ENCODE results near the gene SHCBP1.

SHCBP1 gene

GRCh38 chr16:46618516-46618915 is 2.7 kb downstream of the SHCBP1 start:
- DNase-seq (ENCODE audit: low read depth): no peak

DNA sequence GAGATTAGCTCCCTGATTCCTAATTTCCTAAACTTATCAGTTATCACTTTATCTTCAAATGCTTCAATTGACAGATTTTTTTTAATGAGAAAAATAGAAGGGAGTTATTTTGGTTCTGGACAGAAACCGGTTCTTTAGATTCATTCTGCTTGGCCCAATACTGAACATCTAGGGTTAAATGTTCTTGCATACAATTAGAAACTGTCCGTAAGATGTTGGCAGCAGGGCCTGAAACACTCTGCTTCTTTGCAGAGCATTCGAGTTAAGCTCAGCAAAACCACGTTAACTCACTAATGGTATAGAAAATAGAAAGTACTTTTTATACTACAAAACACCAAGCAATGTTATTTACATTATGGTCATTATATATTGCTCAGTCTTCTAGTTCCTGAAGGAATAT is 7.2 kb downstream of the SHCBP1 start:
- DNase-seq (ENCODE audit: low read depth): no peak

- DNase-seq (ENCODE audit: low read depth): no peak
These were observed 7.8 kb downstream of the SHCBP1 start for GRCh38 chr16:46613352-46613751.

DNA sequence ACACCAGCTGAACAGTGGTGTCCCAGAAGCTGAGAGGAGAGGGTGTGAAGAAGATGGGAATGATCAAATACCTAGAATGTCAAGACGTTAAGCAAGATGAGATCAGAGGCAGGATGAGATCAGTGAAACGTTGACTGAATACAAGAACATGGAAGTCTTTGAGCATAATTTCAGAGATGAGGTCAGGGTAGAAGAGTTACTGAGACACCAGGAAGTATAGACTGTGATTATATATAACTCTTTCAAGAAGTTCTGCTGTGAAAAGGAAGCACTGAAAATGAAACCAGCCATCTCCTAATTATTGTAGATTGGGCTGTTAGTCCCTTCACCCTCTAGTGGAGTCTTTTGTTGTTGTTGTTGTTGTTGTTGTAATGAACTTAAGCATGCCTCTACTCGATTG is 9.1 kb downstream of the SHCBP1 start:
- DNase-seq (ENCODE audit: low read depth): no peak

DNA sequence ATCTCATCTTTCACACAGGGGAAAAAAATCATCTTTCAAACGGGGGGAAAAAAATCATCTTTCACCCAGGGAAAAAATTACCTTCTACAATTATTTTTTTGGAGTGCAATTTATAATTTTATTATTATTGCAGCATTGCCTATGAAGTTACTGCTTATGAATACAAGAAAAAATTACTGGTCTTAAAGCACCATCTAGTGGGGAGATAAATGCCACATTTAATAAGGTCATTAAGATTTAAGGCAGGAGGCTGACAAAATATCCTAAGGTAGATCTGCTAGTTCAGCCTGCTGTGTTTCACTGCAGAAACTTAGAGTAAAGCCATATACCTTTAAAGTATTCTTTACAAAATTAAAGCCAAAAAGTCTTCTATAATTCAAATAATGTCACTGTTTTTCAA is 13.7 kb downstream of the SHCBP1 start:
- DNase-seq (ENCODE audit: low read depth): no peak

GRCh38 chr16:46606231-46606630 is 14.9 kb downstream of the SHCBP1 start:
- DNase-seq (ENCODE audit: low read depth): no peak

GRCh38 chr16:46591257-46591656 is 29.9 kb downstream of the SHCBP1 start:
- DNase-seq (ENCODE audit: low read depth): no peak

DNA sequence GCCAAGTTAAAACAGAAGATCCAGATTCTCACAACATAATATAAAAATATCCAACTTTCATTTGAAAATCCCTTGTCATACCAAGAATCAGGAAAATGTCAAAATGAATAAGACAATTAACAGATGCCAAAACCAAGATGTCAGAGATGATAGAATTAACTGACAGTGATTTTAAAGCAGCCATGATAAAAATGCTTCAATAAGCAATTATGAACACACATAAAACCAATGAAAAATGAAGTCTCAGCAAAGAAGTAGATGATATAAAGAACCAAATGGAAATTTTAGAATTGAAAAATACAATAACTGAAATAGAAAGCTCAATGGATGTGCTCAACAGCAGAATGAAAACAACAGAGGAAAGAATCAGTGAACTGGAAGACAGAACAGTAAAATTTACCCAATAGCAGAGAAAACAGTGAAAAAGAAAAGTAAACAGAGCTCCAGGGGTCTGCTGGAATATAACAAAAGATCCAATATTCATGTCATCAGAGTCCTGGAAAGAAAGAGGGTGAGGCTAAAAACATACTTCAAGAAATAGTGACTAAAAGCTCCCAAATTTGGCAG is 35.1 kb downstream of the SHCBP1 start:
- no peak for DNase-seq (ENCODE audit: low read depth)

DNA sequence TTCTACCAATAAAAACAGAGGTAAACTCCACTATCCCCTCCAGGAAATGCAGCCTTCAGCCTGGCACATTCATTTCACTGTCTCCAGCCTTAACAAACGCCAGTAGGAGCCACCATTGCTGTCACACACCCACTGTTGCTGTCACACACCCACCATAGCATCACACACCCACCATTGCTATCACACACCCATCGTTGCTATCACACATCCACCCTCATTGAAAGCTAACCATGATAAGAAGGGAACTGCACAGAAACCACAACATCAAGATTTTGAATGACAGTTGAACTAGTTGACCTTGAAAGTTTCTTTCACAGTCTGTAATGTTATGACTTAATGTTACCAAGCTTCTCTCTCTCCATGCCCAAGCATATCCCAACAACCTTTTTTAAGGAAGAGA is 38.1 kb downstream of the SHCBP1 start:
- no peak for DNase-seq (ENCODE audit: low read depth)

GRCh38 chr16:46582313-46582712 is 38.9 kb downstream of the SHCBP1 start:
- DNase-seq (ENCODE audit: low read depth): no peak

DNA sequence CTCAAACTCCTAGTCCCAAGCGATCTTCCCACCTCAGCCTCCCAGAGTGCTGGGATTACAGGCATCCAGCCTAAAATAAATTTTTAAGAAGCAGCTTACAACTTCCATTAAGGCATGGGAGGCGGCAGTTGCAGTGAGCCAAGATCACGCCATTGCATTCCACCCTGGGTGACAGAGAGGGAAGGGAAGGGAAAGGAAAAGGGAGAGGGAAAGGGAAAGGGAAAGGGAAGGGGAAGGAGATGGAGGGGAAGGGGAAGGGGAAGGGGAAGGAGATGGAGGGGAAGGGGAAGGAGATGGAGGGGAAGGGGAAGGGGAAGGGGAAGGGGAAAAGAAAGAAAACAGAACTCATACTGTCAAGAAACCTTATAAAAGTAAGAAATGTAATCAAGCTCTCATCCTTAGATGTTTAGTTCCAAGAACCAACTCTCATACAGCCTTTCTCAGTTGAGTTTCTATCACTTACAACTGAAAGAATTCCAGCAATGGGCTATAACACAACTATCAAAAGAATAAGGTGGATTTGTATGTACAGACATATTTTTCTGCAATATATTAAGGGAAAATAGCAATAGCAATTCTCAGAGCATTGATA is 43.1 kb downstream of the SHCBP1 start:
- no peak for DNase-seq (ENCODE audit: low read depth)

DNA sequence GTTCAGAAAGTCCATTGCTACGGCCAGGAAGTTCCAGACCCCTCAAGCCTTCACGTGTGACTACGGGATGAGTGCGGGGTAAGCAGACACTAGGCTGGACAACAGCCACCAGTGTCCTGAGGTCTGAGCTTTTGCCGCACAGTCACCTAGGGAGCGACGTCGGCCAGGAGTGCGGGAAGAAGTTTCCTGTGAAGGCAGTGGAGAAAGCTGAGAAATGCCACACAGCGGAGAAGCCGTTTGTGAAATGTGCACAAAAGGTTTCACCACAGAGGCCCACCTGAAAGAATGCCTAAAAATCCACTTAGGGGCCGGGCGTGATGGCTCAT is 47.4 kb downstream of the SHCBP1 start:
- no peak for DNase-seq (ENCODE audit: low read depth)

DNA sequence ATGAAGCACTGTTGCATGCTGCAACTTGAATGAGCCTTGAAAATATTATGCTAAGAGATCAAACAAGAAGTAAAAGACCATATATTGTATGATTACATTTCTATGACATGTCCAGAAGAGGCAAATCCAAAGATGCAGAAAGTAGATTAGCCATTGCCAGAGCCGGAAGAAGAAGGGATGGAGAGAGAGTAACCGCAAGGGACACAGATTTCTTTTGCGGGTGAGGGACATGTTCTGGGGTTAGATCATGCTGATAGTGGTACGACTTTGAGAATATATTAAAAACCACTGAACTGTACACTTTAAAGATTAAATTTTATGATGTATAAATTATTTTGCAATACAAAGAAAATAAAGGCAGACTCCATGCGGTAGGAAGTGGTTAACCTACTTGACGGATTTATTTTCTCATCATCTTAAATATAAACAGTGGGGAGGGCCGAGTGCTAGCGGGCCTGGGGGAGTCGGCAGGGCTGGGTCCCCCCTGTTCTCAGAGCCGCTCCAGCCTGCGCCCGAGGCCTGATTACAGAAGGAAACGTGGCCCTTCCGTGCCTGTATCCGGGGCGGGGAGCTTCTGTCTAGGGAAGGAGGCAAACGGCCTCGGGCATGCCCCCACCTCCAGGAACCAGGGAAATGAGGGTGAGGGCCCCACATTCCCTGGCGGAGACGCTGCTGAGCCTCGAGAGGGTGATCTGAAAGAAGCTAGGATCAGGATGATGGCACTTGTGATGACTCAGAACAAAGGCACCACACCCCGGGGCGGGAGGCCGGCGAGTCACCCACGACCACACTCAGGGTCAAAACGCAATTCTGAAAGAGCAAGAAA is 48.0 kb downstream of the SHCBP1 start:
- DNase-seq (ENCODE audit: low read depth): no peak

GRCh38 chr16:46569231-46569735 is 51.9 kb downstream of the SHCBP1 start:
- DNase-seq (ENCODE audit: low read depth): no peak

GRCh38 chr16:46568472-46569230 is 52.5 kb downstream of the SHCBP1 start:
- DNase-seq (ENCODE audit: low read depth): no peak

GRCh38 chr16:46562979-46563378 is 58.2 kb downstream of the SHCBP1 start:
- DNase-seq (ENCODE audit: low read depth): no peak

- no peak for DNase-seq (ENCODE audit: low read depth)
These were observed 63.2 kb downstream of the SHCBP1 start for GRCh38 chr16:46558018-46558417.

GRCh38 chr16:46555951-46556350 is 65.2 kb downstream of the SHCBP1 start:
- DNase-seq (ENCODE audit: low read depth): no peak

- DNase-seq (ENCODE audit: low read depth): peak; percentile 6
These were observed 66.7 kb downstream of the SHCBP1 start for GRCh38 chr16:46554435-46554834.

GRCh38 chr16:46549477-46549876 is 71.7 kb downstream of the SHCBP1 start:
- no peak for DNase-seq (ENCODE audit: low read depth)
